ENCODE results near the gene MUC5B. TPM values are rescaled to one million over a fixed set of nuclear protein-coding genes. Genes with fewer than 3 reads are reported as not detected.

MUC5B gene
- total and polyA plus RNA-seq, 2 of the 13 experiments (the other 11 are each of a cell fraction or from before 2014, with no cell fraction given) = 0.01 TPM; not detected in 1

GRCh38 chr11:1310772-1311468, 88.1 kb downstream of the MUC5B start:
- Histone ChIP-seq H4K20me1 (ENCODE audit: insufficient read depth, low read length) (no peaks in the 10 kb centered on the region), H3K4me2 (ENCODE audit: low read depth, low read length) (peak overlapping the region; percentile 90; the same call in 1 of the 2 replicates), H3K9ac (ENCODE audit: insufficient read depth, low read depth, low read length) (no peak overlapping the region), H3K27me3 (ENCODE audit: control insufficient read depth in 1 of 2, insufficient read depth in 2 of 2, low read length in 2 of 2) (no peaks in the 10 kb centered on the region), H3K36me3 (replicated peaks in 1 of 2; ENCODE audit: control insufficient read depth in 1 of 2, insufficient read depth in 2 of 2, low read length in 2 of 2) (peaks cover 3 to 6% of the 10 kb centered on the region in 2 experiments; a peak in 3 of 5 replicates), H3K9me3 (ENCODE audit: low read length) (peaks cover 12% of the 10 kb centered on the region), H3K4me1 (ENCODE audit: insufficient read depth, low read length) (peaks cover 40% of the 10 kb centered on the region), H3K27ac (ENCODE audit: extremely low read length, insufficient read depth, low read length) (no peak overlapping the region), H3K79me2 (ENCODE audit: insufficient read depth, low read length) (peaks cover 30% of the 10 kb centered on the region), H2AFZ (ENCODE audit: low read length) (no peak overlapping the region), H3K4me3 (replicated peaks in 1 of 3; ENCODE audit: insufficient read depth in 1 of 3, low read depth in 2 of 3, low read length in 3 of 3) (no peak overlapping the region)
- no TSS peak for BruUV-seq (replicated peaks)
- FAIRE-seq (no peak), DNase-seq (ENCODE audit: low spot score) (no peak), ATAC-seq (no peak)
- in situ Hi-C loops (cut with HindIII; ENCODE audit: extremely low pct_ligation_motif_present, low pct_unique_long_range_greater_than_20kb) = no loop called here
- WGBS (ENCODE audit: low lambda C conversion rate) = 85% methylated on average over 15 of the region's 15 CpGs
- CTCF ChIA-PET (ENCODE audit: low intra/inter-chr PET ratio, low total read pairs) = no interaction called here
- TF ChIP-seq ZNF891 (CRISPR knock-in tag; IDR thresholded peaks at IDR 0.05) = no peak
- TF ChIP-seq CEBPZ (IDR thresholded peaks at IDR 0.05; ENCODE audit: low read length) = no peak
- peak; percentile 96 for TF ChIP-seq MNT (IDR thresholded peaks at IDR 0.05)
- intact Hi-C loops (cut with micrococcal nuclease; ENCODE audit: unreplicated experiment) = no loop called here
- POLR2A ChIA-PET = interaction anchor here (1.4 kb wide), 1 partner anchor 22 kb away, joined by 4 read pairs; no protein-coding TSS in a partner anchor

Small RNA genes within 50 kb of the gene (microRNA-seq; reads per million reads assigned to microRNA genes)
- gene MIR6744 = not detected

Small RNA genes within 50 kb of the gene (small RNA-seq; reads per million reads assigned to genes)
- 0 reads per million in 3 experiments for gene MIR6744 (ENCODE audit: insufficient read depth in 2 of 3, insufficient read length in 3 of 3, low read depth in 2 of 3, low replicate concordance in 1 of 3)

Other genes with a start within 250 kb of the MUC5B start
- not detected in 2 replicates for gene MUC6, start 186.3 kb upstream of the MUC5B start, total RNA-seq (2016; rRNA removed; fragmentation: Illumina TruSeq; extraction: Trizol)
- not detected in 2 replicates for gene MUC6, start 186.3 kb upstream of the MUC5B start, polyA plus RNA-seq (2011; rRNA removed)
- gene MUC2, start 148.2 kb upstream of the MUC5B start, total RNA-seq (2016; rRNA removed; fragmentation: Illumina TruSeq; extraction: Trizol) = not detected in 2 replicates
- gene MUC2, start 148.2 kb upstream of the MUC5B start, polyA plus RNA-seq (2011; rRNA removed) = under 0.01 TPM in 1 of 2 replicates, not detected in the other
- not detected in 2 replicates for gene MUC5AC, start 65.1 kb upstream of the MUC5B start, total RNA-seq (2016; rRNA removed; fragmentation: Illumina TruSeq; extraction: Trizol)
- under 0.01 TPM in 2 replicates for gene MUC5AC, start 65.1 kb upstream of the MUC5B start, polyA plus RNA-seq (2011; rRNA removed)
- gene TOLLIP, start 86.6 kb downstream of the MUC5B start, total RNA-seq (2016; rRNA removed; fragmentation: Illumina TruSeq; extraction: Trizol) = 19.4 and 25.9 TPM in 2 replicates
- 44.2 and 47.5 TPM in 2 replicates for gene TOLLIP, start 86.6 kb downstream of the MUC5B start, polyA plus RNA-seq (2011; rRNA removed)
- 0.84 and 1.1 TPM in 2 replicates for gene BRSK2, start 166.9 kb downstream of the MUC5B start, total RNA-seq (2016; rRNA removed; fragmentation: Illumina TruSeq; extraction: Trizol)
- 0.74 and 2.3 TPM in 2 replicates for gene BRSK2, start 166.9 kb downstream of the MUC5B start, polyA plus RNA-seq (2011; rRNA removed)

Measured in HepG2 (cell line).